GM19395 (cell line): ENCODE data around the gene ATP9A.
A peak's percentile ranks its signal among the peaks of the same experiment; 100 is the strongest.
"Not testable (repeated sequence)": the region's sequence is repeated elsewhere in the genome, so short reads cannot be mapped to it uniquely, and the experiment has no call there.

Source experiments
- ATAC-seq: cut with Tn5 transposase; IDR thresholded peaks from one replicate; pipeline ENCODE4 v1.9.1; 2021; ENCODE audit warnings: mild to moderate bottlenecking, moderate library complexity; ENCODE audit not compliant: unreplicated experiment

ATP9A gene

GRCh38 chr20:51661609-51662178 is 106.5 kb downstream of the ATP9A start:
- ATAC-seq: peak; percentile 50

GRCh38 chr20:51660672-51661608 is 107.2 kb downstream of the ATP9A start:
- ATAC-seq: no peak

- ATAC-seq: no peak
Measured at GRCh38 chr20:51659491-51660050, 108.6 kb downstream of the ATP9A start.

- ATAC-seq: no peak
Measured at GRCh38 chr20:51656726-51657260, 111.4 kb downstream of the ATP9A start.

GRCh38 chr20:51656089-51656488 is 112.1 kb downstream of the ATP9A start:
- ATAC-seq: not testable (repeated sequence)

- ATAC-seq: no peak
Measured at GRCh38 chr20:51654495-51654894, 113.7 kb downstream of the ATP9A start.

GRCh38 chr20:51654060-51654459 is 114.1 kb downstream of the ATP9A start:
- ATAC-seq: no peak

- no peak for ATAC-seq
Measured at GRCh38 chr20:51653226-51653625, 115.0 kb downstream of the ATP9A start.

GRCh38 chr20:51651921-51652549 is 116.2 kb downstream of the ATP9A start:
- ATAC-seq: no peak

GRCh38 chr20:51650685-51651134 is 117.5 kb downstream of the ATP9A start:
- no peak for ATAC-seq

GRCh38 chr20:51648571-51648947 is 119.6 kb downstream of the ATP9A start:
- ATAC-seq: no peak

GRCh38 chr20:51647674-51648570 is 120.3 kb downstream of the ATP9A start:
- no peak for ATAC-seq

- ATAC-seq: not testable (repeated sequence)
Measured at GRCh38 chr20:51643810-51644209, 124.4 kb downstream of the ATP9A start.

- ATAC-seq: no peak
Measured at GRCh38 chr20:51643390-51643789, 124.8 kb downstream of the ATP9A start.

- no peak for ATAC-seq
Measured at GRCh38 chr20:51641866-51642265, 126.3 kb downstream of the ATP9A start.

- ATAC-seq: no peak
Measured at GRCh38 chr20:51640743-51641142, 127.4 kb downstream of the ATP9A start.

- no peak for ATAC-seq
Measured at GRCh38 chr20:51639206-51639832, 128.9 kb downstream of the ATP9A start.

- ATAC-seq: no peak
Measured at GRCh38 chr20:51637241-51637640, 130.9 kb downstream of the ATP9A start.

GRCh38 chr20:51636123-51636522 is 132.1 kb downstream of the ATP9A start:
- ATAC-seq: no peak

GRCh38 chr20:51635680-51636079 is 132.5 kb downstream of the ATP9A start:
- ATAC-seq: no peak
